Omental fat pad (tissue), 4 donors: ENCODE data around the gene HHLA2. TPM values are rescaled to one million over a fixed set of nuclear protein-coding genes. Genes with fewer than 3 reads are reported as not detected.

Experiments
- ATAC-seq: fragments of 150-250 bp; one replicate; pipeline ENCODE4 v1.9.1; 2016; ENCODE audit warnings: mild to moderate bottlenecking, moderate library complexity; ENCODE audit not compliant: low FRiP score
- DNase-seq: peaks from one replicate; pipeline ENCODE4 v3.0.0-alpha.2; 2019; ENCODE audit warnings: low spot score
- CTCF ChIP-seq, 3 donors: fragments of 450-650 bp; IDR thresholded peaks; one replicate each; pipeline ENCODE4 v1.5.1; 2016 to 2017; ENCODE audit warnings: antibody characterized with exemption in 3 of 3, mild to moderate bottlenecking in 3 of 3, moderate library complexity in 2 of 3
- total RNA-seq, 4 donors: library from RNA; depleted of rRNA; stranded (reverse); fragments of >200 nt; gene quantifications; one replicate each; pipeline ENCODE4 v1.1.0, GENCODE V29; 2016

HHLA2 gene
- total RNA-seq, 4 donors from 2014 or later = not detected

GRCh38 chr3:108380128-108380795 lies 83.9 kb downstream of the HHLA2 start:
- no peak for ATAC-seq
- no peak for TF ChIP-seq CTCF (IDR thresholded peaks at IDR 0.05)
- no peak for DNase-seq

- no peak for TF ChIP-seq CTCF (IDR thresholded peaks at IDR 0.05)
- no peak for ATAC-seq
Measured at GRCh38 chr3:108381529-108382140, 85.3 kb downstream of the HHLA2 start.

GRCh38 chr3:108383306-108383705 lies 87.0 kb downstream of the HHLA2 start:
- DNase-seq = no peak
- no peak for ATAC-seq
- no peak for TF ChIP-seq CTCF (IDR thresholded peaks at IDR 0.05)

More at GRCh38 chr3:108381529-108382140, 85.3 kb downstream of the HHLA2 start:
- DNase-seq = no peak

GRCh38 chr3:108387063-108387462 lies 90.7 kb downstream of the HHLA2 start:
- DNase-seq (no peak), ATAC-seq (no peak)
- TF ChIP-seq CTCF (IDR thresholded peaks at IDR 0.05) = no peak

- DNase-seq (no peak), ATAC-seq (no peak)
- TF ChIP-seq CTCF (IDR thresholded peaks at IDR 0.05) = no peak
Measured at GRCh38 chr3:108388136-108389132, 92.1 kb downstream of the HHLA2 start.

- no peak for TF ChIP-seq CTCF (IDR thresholded peaks at IDR 0.05)
- ATAC-seq (no peak), DNase-seq (no peak)
Measured at GRCh38 chr3:108389372-108389771, 93.0 kb downstream of the HHLA2 start.
